Measurements from ENCODE around the gene ENKD1.
A peak's percentile ranks its signal among the peaks of the same experiment; 100 is the strongest.

ENKD1 gene

DNA sequence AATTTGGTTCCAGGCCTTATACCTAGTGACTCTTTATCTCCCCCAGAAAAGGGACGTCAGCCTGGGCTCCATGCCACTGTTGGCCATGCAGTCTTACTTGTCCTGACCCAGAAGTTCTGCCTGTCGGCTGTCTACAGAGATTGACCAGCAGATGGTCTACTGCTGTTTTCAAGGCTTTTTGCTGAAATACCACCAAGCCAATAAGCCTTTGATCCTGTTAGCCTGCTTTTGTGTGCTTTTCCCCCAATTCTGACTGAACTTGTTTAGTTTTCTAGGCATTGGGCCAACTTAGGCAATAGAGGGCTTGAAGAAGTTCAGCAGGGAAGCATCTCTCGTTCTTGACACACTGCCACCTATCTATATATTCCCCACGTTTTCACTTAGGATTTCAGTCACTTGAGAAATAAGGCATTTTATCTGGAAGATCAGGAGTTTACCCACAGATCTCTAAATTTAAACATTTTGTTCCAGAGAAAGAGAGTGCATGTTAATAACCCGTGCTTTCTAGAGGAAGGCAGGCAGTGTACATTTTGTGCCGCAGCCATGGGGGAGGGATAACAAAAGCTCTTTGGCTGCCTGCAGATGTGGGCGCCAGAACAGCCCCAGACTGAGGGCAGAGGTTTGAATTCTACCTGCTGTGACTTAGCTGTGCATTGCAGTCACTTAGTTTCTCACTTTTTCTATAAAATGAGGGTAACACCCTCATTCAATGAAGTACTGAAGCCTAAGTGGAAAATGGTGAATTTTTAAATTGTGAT is 34.0 kb downstream of the ENKD1 start:
- no peak overlapping the region for H3K4me3 ChIP-seq (ENCODE audit: low read depth, low read length)
- DNase-seq (ENCODE audit: low read depth) = no peak
- TF ChIP-seq, protein P1, sequence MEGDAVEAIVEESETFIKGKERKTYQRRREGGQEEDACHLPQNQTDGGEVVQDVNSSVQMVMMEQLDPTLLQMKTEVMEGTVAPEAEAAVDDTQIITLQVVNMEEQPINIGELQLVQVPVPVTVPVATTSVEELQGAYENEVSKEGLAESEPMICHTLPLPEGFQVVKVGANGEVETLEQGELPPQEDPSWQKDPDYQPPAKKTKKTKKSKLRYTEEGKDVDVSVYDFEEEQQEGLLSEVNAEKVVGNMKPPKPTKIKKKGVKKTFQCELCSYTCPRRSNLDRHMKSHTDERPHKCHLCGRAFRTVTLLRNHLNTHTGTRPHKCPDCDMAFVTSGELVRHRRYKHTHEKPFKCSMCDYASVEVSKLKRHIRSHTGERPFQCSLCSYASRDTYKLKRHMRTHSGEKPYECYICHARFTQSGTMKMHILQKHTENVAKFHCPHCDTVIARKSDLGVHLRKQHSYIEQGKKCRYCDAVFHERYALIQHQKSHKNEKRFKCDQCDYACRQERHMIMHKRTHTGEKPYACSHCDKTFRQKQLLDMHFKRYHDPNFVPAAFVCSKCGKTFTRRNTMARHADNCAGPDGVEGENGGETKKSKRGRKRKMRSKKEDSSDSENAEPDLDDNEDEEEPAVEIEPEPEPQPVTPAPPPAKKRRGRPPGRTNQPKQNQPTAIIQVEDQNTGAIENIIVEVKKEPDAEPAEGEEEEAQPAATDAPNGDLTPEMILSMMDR (IDR thresholded peaks at IDR 0.05; ENCODE audit: low read depth, low read length, missing control alignments) = no peak

GRCh38 chr16:67628216-67628615 is 38.3 kb downstream of the ENKD1 start:
- no peak for DNase-seq (ENCODE audit: low read depth)
- no peak overlapping the region for H3K4me3 ChIP-seq (ENCODE audit: low read depth, low read length)
- TF ChIP-seq, protein P1 (IDR thresholded peaks at IDR 0.05; ENCODE audit: low read depth, low read length, missing control alignments) = no peak

DNA sequence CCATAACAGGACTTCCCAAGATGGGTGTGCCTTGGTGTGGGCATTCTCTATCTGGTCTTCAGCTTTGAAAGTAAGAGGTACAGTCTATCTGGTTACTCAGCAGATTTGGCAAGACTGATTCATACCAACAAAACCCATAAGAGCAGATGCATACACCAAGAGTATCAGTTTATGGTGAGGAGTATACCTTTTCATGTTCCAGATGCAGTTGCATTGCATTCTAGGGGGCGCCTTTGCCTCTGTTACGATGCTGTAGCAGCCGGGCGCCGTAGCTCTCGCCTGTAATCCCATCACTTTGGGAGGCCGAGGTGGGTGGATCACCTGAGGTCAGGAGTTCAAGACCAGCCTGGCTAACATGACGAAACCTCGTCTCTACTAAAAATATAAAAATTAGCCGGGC is 52.7 kb downstream of the ENKD1 start:
- no peak overlapping the region for H3K4me3 ChIP-seq (ENCODE audit: low read depth, low read length)
- TF ChIP-seq, protein P1 (IDR thresholded peaks at IDR 0.05; ENCODE audit: low read depth, low read length, missing control alignments) = peak; percentile 18
- no peak for DNase-seq (ENCODE audit: low read depth)

Data from GM12864 (cell line).